Astrocyte (in vitro differentiated cells and primary cell): Measurements from ENCODE around the gene FAM241B. TPM values are rescaled to one million over a fixed set of nuclear protein-coding genes. Genes with fewer than 3 reads are reported as not detected.

Source experiments
- DNase-seq: peaks from one replicate; pipeline ENCODE4 v3.0.0-alpha.2; 2010; ENCODE audit warnings: low read depth
- FAIRE-seq: peaks from 2 replicates; lab custom pipeline; 2011; peaks lifted over from hg19 to GRCh38; lab: Jason Lieb, UNC
- H2AFZ ChIP-seq: 2 replicates; pipeline ENCODE4 v1.6.0; 2012; ENCODE audit warnings: low read depth, low read length, inconsistent platforms
- H3K27ac ChIP-seq: 2 replicates; pipeline ENCODE4 v1.5.1; 2011; ENCODE audit warnings: low read depth, low read length, inconsistent platforms
- H3K27me3 ChIP-seq: 2 replicates; pipeline ENCODE4 v1.6.0; 2011; ENCODE audit warnings: low read length, inconsistent platforms; ENCODE audit not compliant: insufficient read depth
- H3K36me3 ChIP-seq: 2 replicates; pipeline ENCODE4 v1.5.1; 2011; ENCODE audit warnings: low read length, inconsistent platforms; ENCODE audit not compliant: insufficient read depth
- H3K4me1 ChIP-seq: 2 replicates; pipeline ENCODE4 v1.5.1; 2011; ENCODE audit warnings: low read length, inconsistent platforms; ENCODE audit not compliant: insufficient read depth
- H3K4me2 ChIP-seq: 2 replicates; pipeline ENCODE4 v1.6.0; 2012; ENCODE audit warnings: low read length, inconsistent platforms
- H3K4me3 ChIP-seq: 2 replicates; pipeline ENCODE4 v1.5.1; 2011; ENCODE audit warnings: low read depth, mild to moderate bottlenecking, low read length, inconsistent platforms; ENCODE audit not compliant: insufficient read depth
- H3K79me2 ChIP-seq: 2 replicates; pipeline ENCODE4 v1.6.0; 2012; ENCODE audit warnings: mild to moderate bottlenecking, low read length, inconsistent platforms; ENCODE audit not compliant: insufficient read depth
- H3K9ac ChIP-seq: 2 replicates; pipeline ENCODE4 v1.6.0; 2012; ENCODE audit warnings: mild to moderate bottlenecking, low read length, inconsistent platforms
- H3K9me3 ChIP-seq: 2 replicates; pipeline ENCODE4 v1.5.1; 2012; ENCODE audit warnings: low read depth, mild to moderate bottlenecking, low read length, inconsistent platforms; ENCODE audit not compliant: insufficient read depth
- H4K20me1 ChIP-seq: 2 replicates; pipeline ENCODE4 v1.6.0; 2012; ENCODE audit warnings: low read length, inconsistent platforms; ENCODE audit not compliant: insufficient read depth
- H3K27ac Mint-ChIP-seq: one replicate; pipeline ENCODE4 v1.8.0; 2021; ENCODE audit warnings: mild to moderate bottlenecking, mixed read lengths; ENCODE audit not compliant: unreplicated experiment
- H3K27me3 Mint-ChIP-seq: one replicate; pipeline ENCODE4 v1.8.0; 2021; ENCODE audit warnings: low read depth, mixed read lengths; ENCODE audit not compliant: unreplicated experiment
- H3K36me3 Mint-ChIP-seq: one replicate; pipeline ENCODE4 v1.8.0; 2021; ENCODE audit warnings: low read depth, mixed read lengths; ENCODE audit not compliant: unreplicated experiment
- H3K4me1 Mint-ChIP-seq: one replicate; pipeline ENCODE4 v1.8.0; 2021; ENCODE audit warnings: low read depth, mixed read lengths; ENCODE audit not compliant: unreplicated experiment
- H3K4me3 Mint-ChIP-seq: one replicate; pipeline ENCODE4 v1.8.0; 2021; ENCODE audit warnings: mild to moderate bottlenecking, moderate library complexity, mixed read lengths; ENCODE audit not compliant: unreplicated experiment
- H3K9me3 Mint-ChIP-seq: one replicate; pipeline ENCODE4 v1.8.0; 2021; ENCODE audit warnings: mild to moderate bottlenecking, mixed read lengths; ENCODE audit not compliant: unreplicated experiment
- CTCF ChIP-seq: IDR thresholded peaks from 2 replicates; pipeline ENCODE4 v1.5.1; 2011; ENCODE audit warnings: low read depth, mild to moderate bottlenecking, inconsistent platforms, low read length, moderate library complexity; ENCODE audit not compliant: insufficient read depth
- EZH2 ChIP-seq: IDR thresholded peaks from 2 replicates; pipeline ENCODE4 v1.6.1; 2012; ENCODE audit warnings: mild to moderate bottlenecking, low read length, inconsistent platforms; ENCODE audit not compliant: insufficient read depth
- total RNA-seq: library from RNA; stranded (reverse); gene quantifications from 2 replicates; pipeline ENCODE4 v1.2.1, GENCODE V29; 2021

FAM241B gene
- total RNA-seq, 1 donor from 2014 or later = 4.4 TPM

GRCh38 chr10:69659241-69660038, 29.4 kb downstream of the FAM241B start:
- Histone ChIP-seq H3K79me2 (no peaks in the 10 kb centered on the region), H4K20me1 (no peaks in the 10 kb centered on the region), H3K4me2 (no peak overlapping the region), H3K27ac (no peak overlapping the region), H3K4me3 (no peak overlapping the region), H2AFZ (no peak overlapping the region), H3K9ac (no peak overlapping the region), H3K36me3 (no peaks in the 10 kb centered on the region), H3K4me1 (no peaks in the 10 kb centered on the region), H3K9me3 (no peaks in the 10 kb centered on the region), H3K27me3 (peaks cover 18% of the 10 kb centered on the region)
- Mint-ChIP-seq H3K4me1 (peaks cover 4% of the 10 kb centered on the region), H3K9me3 (peaks cover 1% of the 10 kb centered on the region), H3K36me3 (no peaks in the 10 kb centered on the region), H3K27me3 (peaks cover 42% of the 10 kb centered on the region), H3K27ac (no peak overlapping the region), H3K4me3 (no peak overlapping the region)
- DNase-seq (no peak), FAIRE-seq (no peak)
- TF ChIP-seq CTCF (no peak), EZH2 (no peak)

GRCh38 chr10:69660296-69660695, 30.2 kb downstream of the FAM241B start:
- Histone ChIP-seq H3K4me3 (no peak overlapping the region), H3K27ac (no peak overlapping the region), H2AFZ (no peak overlapping the region), H3K9ac (no peak overlapping the region), H4K20me1 (no peaks in the 10 kb centered on the region), H3K4me2 (no peak overlapping the region), H3K27me3 (peaks cover 18% of the 10 kb centered on the region), H3K79me2 (no peaks in the 10 kb centered on the region), H3K36me3 (no peaks in the 10 kb centered on the region), H3K9me3 (no peaks in the 10 kb centered on the region), H3K4me1 (no peaks in the 10 kb centered on the region)
- no peak for TF ChIP-seq CTCF
- no peak for TF ChIP-seq EZH2
- H3K4me3 Mint-ChIP-seq = no peak overlapping the region
- peaks cover 1% of the 10 kb centered on the region for H3K9me3 Mint-ChIP-seq
- no peak for DNase-seq
- no peak overlapping the region for H3K27ac Mint-ChIP-seq
- peaks cover 4% of the 10 kb centered on the region for H3K4me1 Mint-ChIP-seq
- H3K27me3 Mint-ChIP-seq = peaks cover 51% of the 10 kb centered on the region
- no peaks in the 10 kb centered on the region for H3K36me3 Mint-ChIP-seq
- FAIRE-seq = no peak
